GM12864 (cell line): Measurements from ENCODE around the gene CLDN18.

Source experiments
- DNase-seq: peaks from one replicate; pipeline ENCODE4 v3.0.0-alpha.2; 2011; ENCODE audit warnings: low read depth
- H3K4me3 ChIP-seq: 2 replicates; pipeline ENCODE4 v1.5.1; 2011; ENCODE audit warnings: mild to moderate bottlenecking, low read depth, low read length, control low read depth
- CTCF ChIP-seq: IDR thresholded peaks from 2 replicates; pipeline ENCODE4 v1.5.1; 2011; ENCODE audit warnings: low read depth, mild to moderate bottlenecking, moderate library complexity, low read length, control low read depth, inconsistent platforms; ENCODE audit errors: missing control alignments

The CLDN18 gene

GRCh38 chr3:138033202-138033691, 23.3 kb downstream of the CLDN18 start:
- TF ChIP-seq CTCF: no peak
- DNase-seq: no peak
- no peak overlapping the region for H3K4me3 ChIP-seq

DNA sequence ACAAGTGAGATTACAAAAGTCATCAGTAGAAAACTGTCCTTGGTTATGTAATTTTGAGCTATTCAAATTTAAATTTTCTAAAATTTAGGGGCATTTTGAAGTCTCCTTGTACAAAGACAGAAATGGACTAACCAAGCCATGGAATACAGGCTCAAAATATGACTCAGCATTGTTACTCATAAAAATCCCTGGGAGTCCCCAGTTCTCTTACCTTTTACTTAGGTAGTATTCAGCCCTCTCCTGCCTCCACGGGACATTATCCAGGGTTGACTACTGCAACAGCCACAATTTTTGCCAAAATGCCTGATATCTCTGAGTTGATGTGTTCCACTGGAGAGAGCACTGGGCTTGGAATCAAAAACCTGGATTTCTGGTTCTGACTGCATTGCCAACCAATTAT, 25.0 kb downstream of the CLDN18 start:
- TF ChIP-seq CTCF: no peak
- H3K4me3 ChIP-seq: no peak overlapping the region
- no peak for DNase-seq

DNA sequence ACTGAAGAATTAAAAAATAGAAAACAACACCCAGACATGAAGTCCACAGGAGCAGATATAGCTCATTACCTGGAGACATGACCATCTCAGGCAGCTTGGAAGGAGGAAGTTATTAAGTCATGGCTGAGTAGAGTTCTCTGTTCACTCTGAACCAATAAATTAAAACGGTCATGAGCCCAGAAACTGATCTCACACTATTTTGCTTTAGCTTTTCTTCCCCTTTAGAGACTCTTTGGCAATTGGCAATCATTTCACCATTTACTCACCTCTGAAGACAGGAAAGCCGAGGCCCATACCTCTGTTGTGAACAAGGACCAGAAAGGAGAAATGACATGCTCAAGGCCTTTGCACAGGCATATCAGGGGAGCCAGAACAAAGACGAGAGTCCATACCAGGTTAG, 26.6 kb downstream of the CLDN18 start:
- no peak overlapping the region for H3K4me3 ChIP-seq
- no peak for TF ChIP-seq CTCF
- DNase-seq: no peak

GRCh38 chr3:138038725-138039462, 28.9 kb downstream of the CLDN18 start:
- no peak for DNase-seq
- TF ChIP-seq CTCF: no peak

DNA sequence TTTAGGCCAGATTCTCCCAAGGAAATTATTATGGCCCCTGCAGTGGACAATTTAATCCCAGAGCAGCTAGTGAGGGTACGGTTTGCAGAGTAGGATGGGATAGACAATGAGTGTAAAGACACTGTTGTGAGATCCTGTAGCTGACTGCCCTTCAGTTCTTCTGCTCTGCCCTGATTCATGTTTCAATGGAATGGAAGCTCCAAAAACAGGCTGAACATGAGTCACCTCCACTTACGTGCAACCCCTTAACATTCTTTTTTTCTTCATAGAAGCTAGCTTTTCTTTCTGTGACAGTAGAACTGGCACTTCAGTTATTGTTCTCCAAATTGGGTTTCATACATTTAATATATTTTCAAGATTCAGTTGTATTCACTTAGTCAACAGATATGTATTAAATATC, 32.1 kb downstream of the CLDN18 start:
- DNase-seq: no peak
- no peak overlapping the region for H3K4me3 ChIP-seq
- TF ChIP-seq CTCF: no peak

More at GRCh38 chr3:138038725-138039462, 28.9 kb downstream of the CLDN18 start:
- no peak overlapping the region for H3K4me3 ChIP-seq

DNA sequence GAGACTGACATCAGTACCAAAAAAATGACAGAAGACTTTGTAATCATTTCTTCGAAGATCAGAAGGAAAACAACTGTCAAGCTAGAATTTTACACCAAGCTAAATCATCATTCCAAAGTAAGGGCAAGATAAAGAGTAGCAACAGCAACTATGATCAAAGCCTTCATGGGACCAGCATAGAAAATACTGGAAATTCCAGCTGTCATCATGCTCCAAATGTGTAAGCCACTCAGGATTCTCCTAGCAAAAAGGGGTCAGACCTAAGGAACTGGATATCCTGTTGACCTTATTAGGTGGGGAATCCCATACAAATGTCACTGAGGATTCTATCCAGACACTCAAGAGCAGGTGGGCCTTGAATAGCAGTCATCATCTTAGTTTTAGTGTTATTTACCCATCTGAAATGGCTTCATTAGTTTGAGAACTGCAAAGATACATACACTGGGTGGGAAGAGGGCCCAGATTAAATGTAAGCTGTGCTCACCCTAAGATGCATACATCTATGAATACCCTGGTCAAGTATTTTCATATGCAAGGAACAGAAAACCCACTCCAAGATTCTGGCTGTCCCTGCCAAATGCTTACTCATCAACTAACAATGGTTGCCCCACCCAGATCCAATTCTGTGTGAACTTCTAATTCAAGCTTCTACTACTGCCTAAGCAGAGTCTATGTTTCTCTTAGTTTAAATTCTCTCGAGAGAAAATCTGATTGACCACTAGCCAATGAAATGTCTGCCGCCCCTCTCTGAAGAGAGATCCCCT, 33.5 kb downstream of the CLDN18 start:
- DNase-seq: no peak
- TF ChIP-seq CTCF: no peak
- H3K4me3 ChIP-seq: no peak overlapping the region
